HL-60 (cell line): Measurements from ENCODE around the gene ITGAV.

Experiments
- DNase-seq, 2 experiments: peaks; one replicate each; pipeline ENCODE4 v3.0.0-alpha.2; 2010 to 2020; ENCODE audit warnings: low read depth in 1 of 2, low spot score in 1 of 2
- H3K27ac ChIP-seq: fragments of 250-450 bp; sonication (Bioruptor Pico); replicated peaks from 2 replicates; pipeline ENCODE4 v1.5.1; 2020; ENCODE audit warnings: mild to moderate bottlenecking, moderate library complexity
- H3K27me3 ChIP-seq: fragments of 250-450 bp; sonication (Bioruptor Pico); 2 replicates; pipeline ENCODE4 v1.5.1; 2021; ENCODE audit warnings: mild to moderate bottlenecking, moderate library complexity; ENCODE audit not compliant: insufficient read depth, poor library complexity, severe bottlenecking
- H3K4me3 ChIP-seq: replicated peaks from 2 replicates; pipeline ENCODE4 v1.5.1; 2011; ENCODE audit warnings: mild to moderate bottlenecking, control low read depth, low read length; ENCODE audit not compliant: insufficient read depth
- CTCF ChIP-seq: IDR thresholded peaks from one replicate; pipeline ENCODE4 v1.5.1; 2011; ENCODE audit warnings: low read length, control low read depth, inconsistent platforms; ENCODE audit not compliant: insufficient read depth
- GABPA ChIP-seq: IDR thresholded peaks from 2 replicates; pipeline ENCODE4 v1.6.1; 2012; ENCODE audit warnings: low read depth
- POLR2AphosphoS5 ChIP-seq: IDR thresholded peaks from 2 replicates; pipeline ENCODE4 v1.6.1; 2012; ENCODE audit warnings: low read depth
- REST ChIP-seq: IDR thresholded peaks from 2 replicates; pipeline ENCODE4 v1.6.1; 2012; ENCODE audit warnings: low read depth; ENCODE audit not compliant: insufficient replicate concordance
- SPI1 ChIP-seq: IDR thresholded peaks from 2 replicates; pipeline ENCODE4 v1.6.1; 2012; ENCODE audit warnings: low read depth, mild to moderate bottlenecking, borderline replicate concordance

Gene ITGAV

GRCh38 chr2:186717320-186718007 is 127.6 kb downstream of the ITGAV start:
- DNase-seq = no peak
- Histone ChIP-seq H3K4me3 (no peak overlapping the region), H3K27ac (no peak overlapping the region), H3K27me3 (no peaks in the 10 kb centered on the region)
- no peak for TF ChIP-seq GABPA
- no peak for TF ChIP-seq REST
- no peak for TF ChIP-seq POLR2AphosphoS5
- TF ChIP-seq CTCF = no peak
- TF ChIP-seq SPI1 = no peak

- no peak overlapping the region for H3K4me3 ChIP-seq
- DNase-seq = no peak
- no peaks in the 10 kb centered on the region for H3K27me3 ChIP-seq
- no peak overlapping the region for H3K27ac ChIP-seq
- TF ChIP-seq SPI1 = no peak
- no peak for TF ChIP-seq CTCF
Measured at GRCh38 chr2:186718122-186718521, 128.3 kb downstream of the ITGAV start.

GRCh38 chr2:186718903-186719302 is 129.0 kb downstream of the ITGAV start:
- DNase-seq = no peak
- Histone ChIP-seq H3K4me3 (no peak overlapping the region), H3K27ac (no peak overlapping the region), H3K27me3 (no peaks in the 10 kb centered on the region)
- TF ChIP-seq CTCF (no peak), SPI1 (no peak), REST (no peak), GABPA (no peak), POLR2AphosphoS5 (no peak)

GRCh38 chr2:186721956-186722355 is 132.1 kb downstream of the ITGAV start:
- Histone ChIP-seq H3K4me3 (no peak overlapping the region), H3K27me3 (no peaks in the 10 kb centered on the region), H3K27ac (no peak overlapping the region)
- TF ChIP-seq CTCF = no peak
- no peak for TF ChIP-seq POLR2AphosphoS5
- TF ChIP-seq GABPA = no peak
- no peak for TF ChIP-seq SPI1
- TF ChIP-seq REST = no peak
- DNase-seq = no peak
